HG03571 (cell line): ENCODE data around the gene MZF1.
"Not testable (repeated sequence)": the region's sequence is repeated elsewhere in the genome, so short reads cannot be mapped to it uniquely, and the experiment has no call there.

Experiments
- ATAC-seq: cut with Tn5 transposase; IDR thresholded peaks from one replicate; pipeline ENCODE4 v1.9.1; 2021; ENCODE audit not compliant: unreplicated experiment

Gene MZF1

DNA sequence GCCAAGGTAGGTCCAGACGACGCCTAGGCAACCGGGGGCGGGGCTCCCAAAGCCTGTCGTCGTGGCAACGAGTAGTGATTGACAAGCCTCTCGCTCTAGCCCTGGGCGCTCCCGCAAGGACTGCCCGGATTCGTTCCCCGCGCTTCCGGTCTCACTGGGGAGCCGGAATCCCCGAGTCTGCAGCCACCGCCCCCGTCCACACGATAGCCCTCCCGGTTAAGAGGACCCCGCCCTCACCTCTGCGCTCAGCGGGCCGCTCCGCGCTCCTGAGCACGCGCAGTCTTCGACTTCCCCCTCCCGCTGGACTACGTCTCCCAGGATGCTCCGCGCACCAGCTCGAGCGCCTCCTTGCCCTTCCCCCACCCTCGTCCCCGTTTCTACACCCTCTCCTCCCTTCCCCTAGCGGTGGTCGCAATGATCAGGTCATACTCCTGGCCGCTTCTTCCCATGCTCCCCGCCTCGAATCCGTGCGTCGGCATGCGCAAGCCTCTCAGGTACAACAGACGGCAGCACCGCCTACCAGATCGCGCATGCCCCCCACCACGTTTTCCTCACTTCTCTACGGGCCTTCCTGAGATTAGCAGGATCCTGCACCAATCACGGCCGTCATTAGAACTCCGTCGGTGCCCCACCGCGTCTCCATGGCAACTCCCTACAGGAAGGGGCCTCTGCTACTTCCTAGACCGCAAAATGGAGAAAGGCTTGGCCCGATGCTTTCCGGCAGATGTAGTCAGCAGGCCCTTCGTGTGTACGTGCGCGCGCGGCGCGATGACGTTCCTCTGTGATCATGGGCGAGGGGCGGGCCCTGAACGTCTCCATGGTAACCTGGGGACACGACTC is at the start of gene MZF1:
Gene MZF1, minus strand, starts transcription at position 518 of the 840 bp plus-strand sequence. CDS start 1,946 bp downstream, outside the sequence.
- peak; percentile 52 for ATAC-seq

- not testable (repeated sequence) for ATAC-seq
Measured at GRCh38 chr19:58607213-58607612, 34.1 kb upstream of the MZF1 start.

DNA sequence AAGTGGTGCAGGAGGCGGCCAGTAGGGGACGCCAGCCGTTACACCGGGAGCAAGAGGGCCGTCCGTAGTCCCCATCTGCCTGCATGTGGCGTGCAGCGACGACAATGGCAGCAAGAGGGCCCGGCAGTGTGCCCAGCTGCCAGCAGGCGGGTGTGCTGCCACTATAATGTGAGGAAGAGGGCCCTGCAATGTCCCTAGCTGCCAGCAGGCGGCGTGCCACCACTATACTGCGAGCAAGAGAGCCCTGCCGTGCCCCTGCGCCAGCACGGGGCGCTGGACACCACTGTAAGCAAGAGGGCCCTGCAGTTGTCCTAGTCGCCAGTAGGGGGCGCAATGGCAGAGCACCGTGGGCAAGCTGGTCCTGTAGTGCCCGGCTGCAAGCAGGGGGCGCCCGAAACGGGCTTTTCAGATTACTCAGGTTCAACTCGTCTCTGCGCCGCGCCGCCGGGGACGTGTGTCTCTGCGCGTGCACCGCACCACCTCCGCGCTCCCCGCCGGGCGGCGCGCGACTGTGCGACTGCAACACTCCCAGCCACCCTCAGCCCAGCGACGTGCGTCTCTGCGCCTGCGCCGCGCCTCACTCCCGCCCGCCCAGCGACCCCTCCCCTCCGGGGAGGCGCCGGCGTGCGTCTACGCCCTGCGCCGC is 33.2 kb upstream of the MZF1 start:
- ATAC-seq: not testable (repeated sequence)

DNA sequence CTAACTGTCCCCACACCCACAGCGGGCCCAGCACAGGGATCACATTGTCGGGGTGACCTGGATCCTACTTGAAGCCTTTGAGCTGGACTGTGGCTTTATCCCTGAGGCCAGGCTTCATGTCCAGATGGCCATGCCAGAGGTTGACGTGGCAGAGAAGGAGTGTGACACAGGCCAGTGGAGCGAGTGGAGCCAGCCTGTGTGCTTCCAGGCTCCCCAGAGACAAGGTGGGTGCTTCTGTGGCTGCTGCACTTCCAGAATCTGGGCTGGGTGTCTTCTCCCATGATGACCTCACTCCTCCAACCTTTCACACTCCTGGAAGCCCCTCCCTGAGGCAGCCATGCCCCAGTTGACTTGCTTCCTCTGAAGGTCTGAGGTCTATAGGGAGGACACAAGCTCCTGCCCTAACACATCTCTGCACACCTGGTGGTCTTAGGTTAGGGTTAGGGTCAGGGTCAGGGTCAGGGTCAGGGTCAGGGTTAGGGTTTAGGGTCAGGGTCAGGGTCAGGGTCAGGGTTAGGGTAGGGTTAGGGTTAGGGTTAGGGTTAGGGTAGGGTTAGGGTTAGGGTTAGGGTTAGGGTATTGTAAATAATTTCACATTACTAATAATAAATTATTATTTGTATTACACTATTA is 13.1 kb upstream of the MZF1 start:
- ATAC-seq: no peak

GRCh38 chr19:58585442-58586132 is 12.5 kb upstream of the MZF1 start:
- ATAC-seq: no peak

DNA sequence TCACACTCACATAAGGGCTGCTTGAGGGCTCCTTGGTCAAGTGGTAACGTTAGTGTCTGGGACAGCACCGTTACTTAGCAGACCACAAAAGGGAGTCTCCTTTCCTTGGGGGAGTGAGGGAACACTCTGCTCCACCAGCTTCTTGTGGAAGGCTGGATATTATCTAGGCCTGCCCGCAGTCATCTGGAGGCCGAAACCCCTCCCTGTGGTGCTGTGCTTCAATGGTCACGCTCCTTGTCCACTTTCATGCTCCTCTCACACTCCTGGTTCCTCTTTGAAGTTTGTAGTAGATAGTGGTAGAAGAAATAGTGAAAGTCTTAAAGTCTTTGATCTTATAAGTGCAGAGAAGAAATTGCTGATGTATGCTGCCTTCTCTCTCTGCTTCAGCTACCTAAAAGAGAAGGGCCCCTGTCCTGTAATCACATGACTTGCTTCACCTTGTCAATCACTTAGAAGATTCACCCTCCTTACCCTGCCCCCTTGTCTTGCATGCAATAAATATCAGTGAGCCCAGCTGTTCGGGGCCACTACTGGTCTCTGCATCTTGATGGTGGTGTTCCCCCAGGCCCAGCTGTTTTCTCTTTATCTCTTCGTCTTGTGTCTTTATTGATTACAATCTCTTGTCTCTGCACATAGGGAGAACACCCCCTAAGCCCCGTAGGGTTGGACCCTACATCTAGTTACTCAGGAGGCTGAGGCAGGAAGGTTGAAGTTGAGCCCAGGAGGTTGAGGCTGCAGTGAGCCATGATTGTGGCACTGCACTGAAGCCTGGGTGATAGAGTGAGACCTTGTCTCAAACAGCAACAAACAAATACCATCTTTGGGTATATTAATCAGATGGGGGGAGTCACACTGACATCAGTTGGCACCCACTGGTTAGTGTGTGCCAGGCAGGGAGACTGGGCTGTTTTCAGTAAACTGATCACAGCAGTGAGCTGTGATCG is 11.6 kb upstream of the MZF1 start:
- ATAC-seq: no peak

GRCh38 chr19:58582985-58583384 is 9.8 kb upstream of the MZF1 start:
- no peak for ATAC-seq

GRCh38 chr19:58581227-58582141 is 8.3 kb upstream of the MZF1 start:
- ATAC-seq: no peak

GRCh38 chr19:58579473-58580142 is 6.5 kb upstream of the MZF1 start:
- no peak for ATAC-seq

DNA sequence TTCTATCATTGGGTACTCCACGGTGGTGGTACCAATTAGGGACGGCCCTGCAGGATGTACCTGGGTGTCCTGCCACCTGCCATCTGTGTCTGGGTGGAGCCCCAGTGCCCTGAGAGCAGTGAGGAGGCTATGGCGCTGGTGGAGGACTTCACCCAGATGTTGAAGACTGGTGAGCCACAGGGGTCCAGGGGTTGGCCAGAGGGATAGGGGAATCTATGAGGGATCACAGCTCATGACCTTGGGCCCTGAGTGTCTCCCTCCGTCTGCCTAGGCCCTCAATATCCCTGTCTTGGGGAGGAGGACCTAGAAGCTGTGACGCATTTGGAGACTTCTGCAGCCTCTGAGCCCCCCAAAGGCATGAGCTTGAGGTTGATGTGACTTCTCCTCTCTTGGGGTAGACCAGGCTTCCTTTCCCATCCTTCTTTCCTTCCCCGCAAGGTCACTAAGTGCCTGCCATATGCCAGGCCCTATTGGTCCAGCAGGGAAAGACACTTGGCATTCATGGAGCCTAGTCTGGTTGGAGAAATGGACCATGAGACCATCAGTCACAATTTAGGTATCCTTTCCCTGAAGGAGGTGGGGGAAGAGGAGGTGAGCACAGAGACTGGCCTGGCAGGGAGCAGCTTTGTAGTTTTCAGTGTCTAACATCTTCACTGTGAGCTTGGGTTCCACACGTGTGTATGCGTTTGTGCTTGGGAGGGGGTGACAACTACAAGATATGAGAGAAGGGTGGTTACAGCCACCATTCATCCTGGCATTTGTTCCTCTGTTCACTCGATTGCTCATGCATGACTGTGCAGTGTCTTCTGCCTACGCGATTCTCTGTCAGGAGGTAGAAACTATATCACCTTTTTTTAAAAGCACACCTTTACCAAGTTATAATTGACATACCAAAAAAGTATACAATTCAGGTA is 5.1 kb upstream of the MZF1 start:
- ATAC-seq: no peak

GRCh38 chr19:58577581-58577980 is 4.4 kb upstream of the MZF1 start:
- ATAC-seq: not testable (repeated sequence)

DNA sequence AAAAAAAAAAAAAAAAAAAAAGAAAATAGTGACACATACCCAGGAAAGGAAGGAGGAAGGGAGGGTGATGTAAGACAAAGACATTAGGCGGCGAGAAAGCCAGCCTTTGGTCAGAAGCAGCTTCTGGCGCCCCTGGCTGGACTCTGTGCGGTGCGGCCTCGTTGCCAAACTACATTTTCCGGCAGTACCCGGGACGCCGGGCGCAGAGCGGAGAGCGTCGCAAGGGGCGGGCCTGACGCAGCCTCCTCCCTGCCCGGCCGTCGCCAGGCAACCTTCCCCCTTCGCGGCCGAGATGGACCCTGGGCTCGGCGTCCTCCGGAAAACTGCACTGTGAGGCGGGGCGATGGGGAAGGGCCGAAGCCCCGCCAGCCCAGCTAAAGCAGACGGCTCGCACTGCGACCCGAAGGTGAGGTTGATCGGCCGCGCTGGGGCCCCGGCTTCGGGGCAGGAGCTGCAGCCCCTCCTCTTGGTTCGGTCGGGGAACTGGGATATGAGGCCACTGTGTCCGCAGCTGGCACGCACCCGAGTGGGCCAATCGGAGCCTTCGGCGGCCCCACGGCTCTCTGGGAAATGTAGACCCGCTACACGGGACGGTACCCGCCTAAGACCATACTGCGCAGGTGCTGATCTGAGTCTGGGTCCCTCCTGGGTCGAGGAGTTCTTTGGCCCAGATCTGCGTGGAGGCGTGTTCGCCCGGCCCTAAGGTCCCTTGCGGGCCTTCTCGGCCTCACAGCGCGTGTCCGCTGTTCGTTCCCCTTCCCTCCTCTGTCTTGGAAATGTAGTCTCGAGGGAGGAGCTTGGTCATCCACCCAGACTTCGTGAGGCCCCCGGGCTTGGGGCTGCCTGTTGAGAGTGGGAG is 2.3 kb upstream of the MZF1 start:
- ATAC-seq: peak; percentile 47

- ATAC-seq: no peak
Measured at GRCh38 chr19:58573658-58574164, 576 bp upstream of the MZF1 start.

- no peak for ATAC-seq
Measured at GRCh38 chr19:58572026-58572817, 913 bp downstream of the MZF1 start.

DNA sequence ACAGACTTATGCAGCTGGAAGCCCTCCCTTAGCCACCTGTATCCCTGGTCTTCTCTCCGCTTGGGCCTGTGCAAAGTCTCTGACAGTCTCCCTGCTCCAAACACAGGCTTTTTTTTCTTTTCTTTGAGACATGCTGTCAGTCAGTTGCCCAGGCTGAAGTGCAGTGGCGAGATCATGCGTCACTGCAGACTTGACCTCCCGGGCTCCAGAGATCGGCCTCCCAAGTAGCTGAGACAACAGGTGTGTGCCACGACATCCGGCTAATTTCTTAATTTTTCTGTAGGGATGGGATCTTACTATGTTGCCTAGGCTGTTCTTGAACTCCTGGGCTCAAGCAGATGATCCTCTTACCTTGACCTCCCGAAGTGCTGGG is 1.6 kb downstream of the MZF1 start:
- no peak for ATAC-seq
